Measurements from ENCODE around the gene PCK1. TPM values are rescaled to one million over a fixed set of nuclear protein-coding genes. Genes with fewer than 3 reads are reported as not detected.

Gene PCK1
- total and polyA plus RNA-seq, 2 of the 13 experiments (the other 11 are each of a cell fraction or from before 2014, with no cell fraction given): 6.5 to 12.6 TPM

GRCh38 chr20:57558614-57559288, 2.2 kb upstream of the PCK1 start (continued):
- TF ChIP-seq, protein P1, sequence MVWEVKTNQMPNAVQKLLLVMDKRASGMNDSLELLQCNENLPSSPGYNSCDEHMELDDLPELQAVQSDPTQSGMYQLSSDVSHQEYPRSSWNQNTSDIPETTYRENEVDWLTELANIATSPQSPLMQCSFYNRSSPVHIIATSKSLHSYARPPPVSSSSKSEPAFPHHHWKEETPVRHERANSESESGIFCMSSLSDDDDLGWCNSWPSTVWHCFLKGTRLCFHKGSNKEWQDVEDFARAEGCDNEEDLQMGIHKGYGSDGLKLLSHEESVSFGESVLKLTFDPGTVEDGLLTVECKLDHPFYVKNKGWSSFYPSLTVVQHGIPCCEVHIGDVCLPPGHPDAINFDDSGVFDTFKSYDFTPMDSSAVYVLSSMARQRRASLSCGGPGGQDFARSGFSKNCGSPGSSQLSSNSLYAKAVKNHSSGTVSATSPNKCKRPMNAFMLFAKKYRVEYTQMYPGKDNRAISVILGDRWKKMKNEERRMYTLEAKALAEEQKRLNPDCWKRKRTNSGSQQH (CRISPR knock-in tag; IDR thresholded peaks at IDR 0.05; ENCODE audit: low read depth): peak; percentile 87
- TF ChIP-seq ATF7-NPFF (CRISPR knock-in tag; IDR thresholded peaks at IDR 0.05; ENCODE audit: low read depth) (no peak), PHF21A (CRISPR knock-in tag; IDR thresholded peaks at IDR 0.05) (peak; percentile 63; the same call in 1 of the 2 replicates), TP53 (CRISPR knock-in tag; conservative IDR thresholded peaks at IDR 0.05) (peak; percentile 20; the same call in 1 of the 2 replicates), ZNF773 (CRISPR knock-in tag; IDR thresholded peaks at IDR 0.05; ENCODE audit: borderline replicate concordance) (peak; percentile 77; the same call in 1 of the 2 replicates), ZNF772 (CRISPR knock-in tag; IDR thresholded peaks at IDR 0.05) (no peak), ZFP37 (CRISPR knock-in tag; IDR thresholded peaks at IDR 0.05; ENCODE audit: borderline replicate concordance) (0 out of 2 replicates have a peak, but pooled peaks have one; percentile 77), NR2F6 (IDR thresholded peaks at IDR 0.05) (peak; percentile 19; the same call in 1 of the 2 replicates), NR2F6 (CRISPR knock-in tag; IDR thresholded peaks at IDR 0.05) (no peak; the same call in 1 of the 2 replicates), YEATS4 (CRISPR knock-in tag; IDR thresholded peaks at IDR 0.05; ENCODE audit: borderline replicate concordance) (0 out of 2 replicates have a peak, but pooled peaks have one; percentile 30), ZNF280D (CRISPR knock-in tag; IDR thresholded peaks at IDR 0.05) (peak; percentile 78; the same call in 1 of the 2 replicates), ELF4 (CRISPR knock-in tag; IDR thresholded peaks at IDR 0.05; ENCODE audit: borderline replicate concordance) (no peak), CREB1 (IDR thresholded peaks at IDR 0.05) (peak; percentile 82), CREB1 (CRISPR knock-in tag; IDR thresholded peaks at IDR 0.05) (peak; percentile 89), NFIC (IDR thresholded peaks at IDR 0.05; ENCODE audit: low read length) (0 out of 2 replicates have a peak, but pooled peaks have one; percentile 63), MAZ (IDR thresholded peaks at IDR 0.05; ENCODE audit: borderline replicate concordance, low read depth, low read length) (no peak), MAZ (CRISPR knock-in tag; IDR thresholded peaks at IDR 0.05; ENCODE audit: low read depth) (peak; percentile 57), ZNF816 (CRISPR knock-in tag; IDR thresholded peaks at IDR 0.05; ENCODE audit: borderline replicate concordance) (peak; percentile 89), SOX6 (IDR thresholded peaks at IDR 0.05) (no peak), SOX6 (CRISPR knock-in tag; IDR thresholded peaks at IDR 0.05) (peak; percentile 34; the same call in 1 of the 2 replicates)
- TF ChIP-seq, protein P2, sequence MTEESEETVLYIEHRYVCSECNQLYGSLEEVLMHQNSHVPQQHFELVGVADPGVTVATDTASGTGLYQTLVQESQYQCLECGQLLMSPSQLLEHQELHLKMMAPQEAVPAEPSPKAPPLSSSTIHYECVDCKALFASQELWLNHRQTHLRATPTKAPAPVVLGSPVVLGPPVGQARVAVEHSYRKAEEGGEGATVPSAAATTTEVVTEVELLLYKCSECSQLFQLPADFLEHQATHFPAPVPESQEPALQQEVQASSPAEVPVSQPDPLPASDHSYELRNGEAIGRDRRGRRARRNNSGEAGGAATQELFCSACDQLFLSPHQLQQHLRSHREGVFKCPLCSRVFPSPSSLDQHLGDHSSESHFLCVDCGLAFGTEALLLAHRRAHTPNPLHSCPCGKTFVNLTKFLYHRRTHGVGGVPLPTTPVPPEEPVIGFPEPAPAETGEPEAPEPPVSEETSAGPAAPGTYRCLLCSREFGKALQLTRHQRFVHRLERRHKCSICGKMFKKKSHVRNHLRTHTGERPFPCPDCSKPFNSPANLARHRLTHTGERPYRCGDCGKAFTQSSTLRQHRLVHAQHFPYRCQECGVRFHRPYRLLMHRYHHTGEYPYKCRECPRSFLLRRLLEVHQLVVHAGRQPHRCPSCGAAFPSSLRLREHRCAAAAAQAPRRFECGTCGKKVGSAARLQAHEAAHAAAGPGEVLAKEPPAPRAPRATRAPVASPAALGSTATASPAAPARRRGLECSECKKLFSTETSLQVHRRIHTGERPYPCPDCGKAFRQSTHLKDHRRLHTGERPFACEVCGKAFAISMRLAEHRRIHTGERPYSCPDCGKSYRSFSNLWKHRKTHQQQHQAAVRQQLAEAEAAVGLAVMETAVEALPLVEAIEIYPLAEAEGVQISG (CRISPR knock-in tag; IDR thresholded peaks at IDR 0.05): peak; percentile 41; the same call in 1 of the 2 replicates
- TF ChIP-seq, protein P3, sequence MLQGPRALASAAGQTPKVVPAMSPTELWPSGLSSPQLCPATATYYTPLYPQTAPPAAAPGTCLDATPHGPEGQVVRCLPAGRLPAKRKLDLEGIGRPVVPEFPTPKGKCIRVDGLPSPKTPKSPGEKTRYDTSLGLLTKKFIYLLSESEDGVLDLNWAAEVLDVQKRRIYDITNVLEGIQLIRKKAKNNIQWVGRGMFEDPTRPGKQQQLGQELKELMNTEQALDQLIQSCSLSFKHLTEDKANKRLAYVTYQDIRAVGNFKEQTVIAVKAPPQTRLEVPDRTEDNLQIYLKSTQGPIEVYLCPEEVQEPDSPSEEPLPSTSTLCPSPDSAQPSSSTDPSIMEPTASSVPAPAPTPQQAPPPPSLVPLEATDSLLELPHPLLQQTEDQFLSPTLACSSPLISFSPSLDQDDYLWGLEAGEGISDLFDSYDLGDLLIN (CRISPR knock-in tag; IDR thresholded peaks at IDR 0.05; ENCODE audit: borderline replicate concordance): 0 out of 2 replicates have a peak, but pooled peaks have one; percentile 30
